HepG2 (cell line): ENCODE measurements around the gene GRAMD4. TPM values are rescaled to one million over a fixed set of nuclear protein-coding genes. Genes with fewer than 3 reads are reported as not detected.

Source experiments
- ATAC-seq: fragments of 200-7000 bp; cut with Tn5 transposase; 3 replicates; pipeline ENCODE4 v1.9.1; 2020; ENCODE audit warnings: mild to moderate bottlenecking, moderate library complexity
- BruUV-seq: library from RNA; stranded (reverse); fragments of 400-500 nt; replicated peaks from 2 replicates; lab custom pipeline; 2021; lab: Mats Ljungman, UMichigan
- CTCF ChIA-PET: fragments of 300-600 bp; formaldehyde crosslinking; extraction: SDS; loops from one replicate; lab custom pipeline; 2021; ENCODE audit warnings: low total read pairs, inconsistent platforms, low intra/inter-chr PET ratio; lab: Yijun Ruan, JAX
- POLR2A ChIA-PET: fragments of 350-600 bp; sonication (Branson Sonifier 250); formaldehyde crosslinking; loops from one replicate; lab custom pipeline; 2020; ENCODE audit warnings: antibody characterized with exemption, inconsistent platforms; lab: Yijun Ruan, JAX
- DNase-seq: peaks from one replicate; pipeline ENCODE4 v3.0.0-alpha.2; 2015; ENCODE audit warnings: low spot score
- FAIRE-seq: peaks from 3 replicates; lab custom pipeline; 2011; peaks lifted over from hg19 to GRCh38; lab: Jason Lieb, UNC
- H2AFZ ChIP-seq: one replicate; pipeline ENCODE4 v1.6.1; 2011; ENCODE audit warnings: low read length, inconsistent platforms
- H3K27ac ChIP-seq: fragments of 300-600 bp; 3 replicates; pipeline ENCODE4 v1.8.0; 2011; ENCODE audit warnings: mixed run types, mild to moderate bottlenecking, mixed read lengths, low read length, inconsistent platforms; ENCODE audit not compliant: insufficient read depth; ENCODE audit errors: extremely low read length
- H3K27me3 ChIP-seq, 2 experiments: fragments of 200-600 bp in 1 of 2; 2 replicates in 1 of 2; 3 replicates in 1 of 2; pipeline versions ENCODE4 v1.6.0 to v1.8.0; 2011; ENCODE audit warnings: low read length in 2 of 2, mild to moderate bottlenecking in 2 of 2, moderate library complexity in 2 of 2, inconsistent platforms in 1 of 2; ENCODE audit not compliant: insufficient read depth in 2 of 2, control insufficient read depth in 1 of 2
- H3K36me3 ChIP-seq, 2 experiments: fragments of 200-600 bp in 1 of 2; replicated peaks in 1 of 2; 2 replicates in 1 of 2; 3 replicates in 1 of 2; pipeline versions ENCODE4 v1.5.1 to v1.8.0; 2011; ENCODE audit warnings: low read length in 2 of 2, inconsistent platforms in 1 of 2; ENCODE audit not compliant: insufficient read depth in 2 of 2, control insufficient read depth in 1 of 2
- H3K4me1 ChIP-seq: 2 replicates; pipeline ENCODE4 v1.5.1; 2012; ENCODE audit warnings: low read length, inconsistent platforms; ENCODE audit not compliant: insufficient read depth
- H3K4me2 ChIP-seq: 2 replicates; pipeline ENCODE4 v1.6.0; 2011; ENCODE audit warnings: low read depth, low read length, inconsistent platforms
- H3K4me3 ChIP-seq, 3 experiments: fragments of 200-600 bp in 1 of 3; sonication (generic), shearing (Covaris generic) in 1 of 3; replicated peaks in 1 of 3; 2 replicates each; pipeline ENCODE4 v1.5.1; 2011 to 2016; ENCODE audit warnings: low read length in 3 of 3, inconsistent platforms in 2 of 3, low read depth in 2 of 3, mild to moderate bottlenecking in 2 of 3, control low read depth in 1 of 3, mixed read lengths in 1 of 3; ENCODE audit not compliant: insufficient read depth in 1 of 3
- H3K79me2 ChIP-seq: one replicate; pipeline ENCODE4 v1.6.1; 2011; ENCODE audit warnings: low read length, inconsistent platforms; ENCODE audit not compliant: insufficient read depth
- H3K9ac ChIP-seq: 2 replicates; pipeline ENCODE4 v1.6.0; 2011; ENCODE audit warnings: mild to moderate bottlenecking, low read depth, low read length, inconsistent platforms; ENCODE audit not compliant: insufficient read depth
- H3K9me3 ChIP-seq: 2 replicates; pipeline ENCODE4 v1.5.1; 2012; ENCODE audit warnings: mild to moderate bottlenecking, low read length
- H4K20me1 ChIP-seq: 2 replicates; pipeline ENCODE4 v1.6.0; 2011; ENCODE audit warnings: inconsistent platforms, mild to moderate bottlenecking, low read length, moderate library complexity; ENCODE audit not compliant: insufficient read depth
- CREM ChIP-seq, 2 experiments: sonication (generic) in 1 of 2; formaldehyde crosslinking in 1 of 2; IDR thresholded peaks; 2 replicates each; pipeline versions ENCODE4 v1.4.0 to v1.6.1; 2016 to 2020; ENCODE audit warnings: antibody characterized with exemption in 1 of 2, mild to moderate bottlenecking in 1 of 2, missing genetic modification reagents in 1 of 2
- IKZF1 ChIP-seq: fragments of 450-650 bp; IDR thresholded peaks from 2 replicates; pipeline ENCODE4 v1.7.1; 2016
- NFRKB ChIP-seq: fragments of 450-650 bp; IDR thresholded peaks from 2 replicates; pipeline ENCODE4 v1.6.1; 2017
- PRDM10 ChIP-seq: sonication (generic); formaldehyde crosslinking; IDR thresholded peaks from 2 replicates; pipeline ENCODE4 v1.4.0; 2020; ENCODE audit warnings: low read depth, missing genetic modification reagents
- REXO4 ChIP-seq: sonication (generic); formaldehyde crosslinking; IDR thresholded peaks from 2 replicates; pipeline ENCODE4 v1.8.0; 2022; ENCODE audit warnings: missing genetic modification reagents, mild to moderate bottlenecking, borderline replicate concordance
- ZNF280B ChIP-seq: sonication (generic); formaldehyde crosslinking; IDR thresholded peaks from 2 replicates; pipeline ENCODE4 v1.5.0; 2020; ENCODE audit warnings: missing genetic modification reagents, mild to moderate bottlenecking, borderline replicate concordance
- ZNF367 ChIP-seq: sonication (generic); formaldehyde crosslinking; IDR thresholded peaks from 2 replicates; pipeline ENCODE4 v1.4.0; 2020; ENCODE audit warnings: missing genetic modification reagents, borderline replicate concordance
- WGBS: methylation state at CpG from one replicate; pipeline ENCODE4 v1.1.6; 2017; ENCODE audit warnings: low lambda C conversion rate; 5-methylcytosine and 5-hydroxymethylcytosine counted together
- in situ Hi-C: cut with HindIII; loops from 2 replicates; pipeline ENCODE4 v1.10.0; 2017; ENCODE audit warnings: low pct_unique_long_range_greater_than_20kb; ENCODE audit not compliant: extremely low pct_ligation_motif_present
- intact Hi-C: fragments of 100-400 bp; cut with micrococcal nuclease; formaldehyde crosslinking; loops from one replicate; pipeline ENCODE4 v1.10.0; 2022; ENCODE audit not compliant: unreplicated experiment
- polyA plus RNA-seq, 8 experiments: library from polyadenylated mRNA; depleted of rRNA in 3 of 8; stranded (reverse) in 7 of 8; unstranded in 1 of 8; fragments of >200 nt; fragmentation: Illumina TruSeq in 4 of 8; extraction: Trizol in 4 of 8; gene quantifications; 2 replicates each; pipeline versions ENCODE4 v1.2.1 to v1.2.3, GENCODE V29; 2011 to 2016; ENCODE audit warnings: low read depth in 4 of 8, missing spikeins in 1 of 8, mixed read lengths in 1 of 8; ENCODE audit not compliant: insufficient read depth in 1 of 8
- total RNA-seq, 5 experiments: library from RNA; depleted of rRNA; stranded (reverse); fragments of >200 nt; fragmentation: Illumina TruSeq; extraction: Trizol; gene quantifications; 2 replicates each; pipeline ENCODE4 v1.2.3, GENCODE V29; 2016; ENCODE audit warnings: low read depth in 1 of 5

The GRAMD4 gene
- total and polyA plus RNA-seq, 2 of the 13 experiments (the other 11 are each of a cell fraction or from before 2014, with no cell fraction given): 15.2 to 15.7 TPM

GRCh38 chr22:46586123-46586519, 34.1 kb upstream of the GRAMD4 start:
- TF ChIP-seq NFRKB: no peak
- no TSS peak for BruUV-seq
- FAIRE-seq (no peak), ATAC-seq (no peak), DNase-seq (no peak)
- Histone ChIP-seq H3K4me3 (no peak overlapping the region), H3K27ac (no peak overlapping the region), H3K27me3 (no peaks in the 10 kb centered on the region), H2AFZ (no peak overlapping the region), H3K4me2 (no peak overlapping the region), H3K4me1 (peaks cover 16% of the 10 kb centered on the region), H3K36me3 (no peaks in the 10 kb centered on the region), H3K9ac (no peak overlapping the region), H3K79me2 (peaks cover 10% of the 10 kb centered on the region), H3K9me3 (no peaks in the 10 kb centered on the region), H4K20me1 (0 out of 2 replicates have a peak, but pooled peaks cover 6% of the 10 kb centered on the region)
- intact Hi-C loops: no loop called here
- ChIA-PET CTCF (no interaction called here), POLR2A (no interaction called here)
- 92% methylated on average over 10 of the region's 12 CpGs for WGBS
- in situ Hi-C loops: no loop called here

- Histone ChIP-seq H3K4me1 (peaks cover 11% of the 10 kb centered on the region), H3K79me2 (peaks cover 7% of the 10 kb centered on the region), H3K4me3 (no peak overlapping the region), H3K27ac (no peak overlapping the region), H3K9ac (no peak overlapping the region), H4K20me1 (0 out of 2 replicates have a peak, but pooled peaks cover 2% of the 10 kb centered on the region), H3K27me3 (no peaks in the 10 kb centered on the region), H3K4me2 (no peak overlapping the region), H2AFZ (no peak overlapping the region), H3K9me3 (no peaks in the 10 kb centered on the region), H3K36me3 (no peaks in the 10 kb centered on the region)
- CTCF ChIA-PET: no interaction called here
- TF ChIP-seq REXO4 (CRISPR knock-in tag): no peak
- no peak for TF ChIP-seq ZNF367 (CRISPR knock-in tag)
- no peak for TF ChIP-seq PRDM10 (CRISPR knock-in tag)
- TF ChIP-seq CREM (IDR thresholded peaks at IDR 0.05): no peak
- no peak for TF ChIP-seq CREM (CRISPR knock-in tag; IDR thresholded peaks at IDR 0.05)
- TF ChIP-seq IKZF1: no peak
- TF ChIP-seq ZNF280B (CRISPR knock-in tag): no peak
- POLR2A ChIA-PET: no interaction called here
- DNase-seq (no peak), ATAC-seq (no peak), FAIRE-seq (no peak)
- no TSS peak for BruUV-seq
- in situ Hi-C loops: no loop called here
- WGBS: 91% methylated on average over 4 of the region's 12 CpGs
- intact Hi-C loops: no loop called here
These were observed 33.6 kb upstream of the GRAMD4 start for GRCh38 chr22:46586531-46587011.
